ENCODE measurements around the gene ARL6.
"Not testable (repeated sequence)": the region's sequence is repeated elsewhere in the genome, so short reads cannot be mapped to it uniquely, and the experiment has no call there.

ARL6 gene

DNA sequence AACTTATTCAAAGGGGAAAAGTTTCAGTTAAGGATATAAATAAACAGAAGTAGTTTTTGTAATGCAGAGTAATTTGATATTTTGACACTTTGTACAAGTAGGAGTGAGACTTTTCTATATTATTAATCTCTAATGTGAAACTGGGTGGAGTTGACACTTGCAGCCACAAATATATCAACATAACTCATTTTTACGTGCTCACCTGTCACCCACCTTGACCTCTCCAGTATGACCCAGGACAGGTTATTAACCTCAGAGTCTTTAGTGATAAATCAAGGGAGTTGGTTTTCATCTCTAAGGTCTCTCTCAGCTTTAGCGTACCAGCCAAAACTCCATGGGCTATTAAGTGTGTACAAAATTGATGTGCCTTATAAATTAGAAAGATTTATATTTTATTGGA is 64.6 kb downstream of the ARL6 start:
- peaks cover 2% of the 10 kb centered on the region for H3K4me1 Mint-ChIP-seq (ENCODE audit: low read depth)
- H3K36me3 Mint-ChIP-seq (ENCODE audit: low read depth): peaks cover 2% of the 10 kb centered on the region
- peaks cover 12% of the 10 kb centered on the region for H3K27me3 Mint-ChIP-seq (ENCODE audit: low read depth)
- no peaks in the 10 kb centered on the region for H3K9me3 Mint-ChIP-seq
- no peak overlapping the region for H3K27ac Mint-ChIP-seq
- H3K4me3 Mint-ChIP-seq: no peak overlapping the region
- no peak for DNase-seq (ENCODE audit: low spot score)

DNA sequence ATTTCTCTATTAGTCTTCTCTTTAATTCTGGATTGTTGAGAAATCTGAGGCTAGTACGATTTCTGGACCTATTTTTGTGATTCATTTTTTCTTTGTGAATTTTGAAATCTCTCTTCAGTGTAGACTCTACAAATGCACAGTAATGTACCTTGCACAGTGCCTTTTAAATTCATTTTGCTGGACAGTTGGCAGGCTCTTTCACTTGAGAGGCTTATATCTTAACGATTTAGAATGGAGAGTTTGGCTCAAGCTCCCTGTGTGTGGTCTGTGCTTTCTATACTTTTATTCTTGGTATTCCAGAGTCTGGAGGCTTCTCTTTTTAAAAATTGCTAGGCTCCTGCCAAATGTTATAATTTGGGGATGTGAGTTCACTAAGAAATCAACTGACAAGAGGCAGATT is 66.1 kb downstream of the ARL6 start:
- Mint-ChIP-seq H3K4me1 (ENCODE audit: low read depth) (no peaks in the 10 kb centered on the region), H3K27me3 (ENCODE audit: low read depth) (peaks cover 3% of the 10 kb centered on the region), H3K36me3 (ENCODE audit: low read depth) (peaks cover 2% of the 10 kb centered on the region), H3K4me3 (no peak overlapping the region), H3K9me3 (no peaks in the 10 kb centered on the region), H3K27ac (no peak overlapping the region)
- DNase-seq (ENCODE audit: low spot score): no peak

DNA sequence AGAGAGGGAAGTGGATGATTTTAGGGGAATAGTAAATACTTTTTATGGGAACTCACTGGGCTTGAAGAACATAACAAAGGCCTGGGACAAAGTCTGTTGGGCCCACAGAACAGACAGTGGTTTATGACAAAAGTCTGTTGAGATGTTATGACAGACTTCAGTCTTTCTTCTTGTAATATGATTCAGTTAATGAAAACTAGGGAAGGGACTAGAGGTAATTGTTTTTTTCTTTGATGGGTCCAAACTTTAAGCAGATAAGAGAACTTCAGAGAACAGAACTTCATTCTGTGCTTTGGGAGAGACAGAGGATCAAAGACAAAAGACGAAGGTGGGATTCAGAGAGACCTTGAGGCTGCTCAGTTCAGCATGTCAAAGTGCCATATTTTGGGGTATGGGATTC is 66.6 kb downstream of the ARL6 start:
- H3K27me3 Mint-ChIP-seq (ENCODE audit: low read depth): peaks cover 3% of the 10 kb centered on the region
- no peak overlapping the region for H3K27ac Mint-ChIP-seq
- H3K4me3 Mint-ChIP-seq: no peak overlapping the region
- H3K9me3 Mint-ChIP-seq: no peaks in the 10 kb centered on the region
- peaks cover 2% of the 10 kb centered on the region for H3K36me3 Mint-ChIP-seq (ENCODE audit: low read depth)
- no peaks in the 10 kb centered on the region for H3K4me1 Mint-ChIP-seq (ENCODE audit: low read depth)
- no peak for DNase-seq (ENCODE audit: low spot score)

DNA sequence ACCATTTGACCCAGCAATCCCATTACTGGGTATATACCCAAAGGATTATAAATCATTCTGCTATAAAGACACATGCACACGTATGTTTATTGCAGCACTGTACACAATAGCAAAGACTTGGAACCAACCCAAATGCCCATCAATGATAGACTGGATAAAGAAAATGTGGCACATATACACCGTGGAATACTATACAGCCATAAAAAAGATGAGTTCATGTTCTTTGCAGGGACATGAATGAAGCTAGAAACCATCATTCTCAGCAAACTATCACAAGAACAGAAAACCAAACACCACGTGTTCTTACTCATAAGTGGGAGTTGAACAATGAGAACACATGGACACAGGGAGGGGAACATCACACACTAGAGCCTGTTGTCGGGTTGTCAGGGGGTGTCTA is 68.6 kb downstream of the ARL6 start:
- DNase-seq (ENCODE audit: low spot score); H3K27me3 Mint-ChIP-seq (ENCODE audit: low read depth); H3K9me3 Mint-ChIP-seq; H3K27ac Mint-ChIP-seq; H3K4me1 Mint-ChIP-seq (ENCODE audit: low read depth); H3K4me3 Mint-ChIP-seq; H3K36me3 Mint-ChIP-seq (ENCODE audit: low read depth): not testable (repeated sequence)

DNA sequence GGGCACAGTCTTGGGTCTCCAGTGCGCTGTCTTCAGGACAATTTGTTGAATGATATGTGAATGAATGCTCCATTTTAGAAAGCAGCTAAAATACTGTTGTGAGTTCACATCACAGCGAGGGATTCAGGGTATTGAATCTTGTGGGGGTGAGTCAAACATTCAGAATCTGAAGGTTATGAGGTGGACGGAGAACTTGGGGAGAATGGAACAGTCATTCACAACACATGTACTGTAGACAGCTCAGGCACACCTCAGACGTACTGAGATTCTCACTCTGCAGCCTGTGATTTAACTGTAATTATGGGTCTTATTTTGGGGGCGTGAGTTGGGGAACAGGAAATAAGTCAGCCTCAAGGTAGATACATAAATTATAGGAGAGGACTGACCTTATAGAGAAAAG is 71.2 kb downstream of the ARL6 start:
- H3K4me3 Mint-ChIP-seq: no peak overlapping the region
- H3K36me3 Mint-ChIP-seq (ENCODE audit: low read depth): peaks cover 2% of the 10 kb centered on the region
- no peak overlapping the region for H3K27ac Mint-ChIP-seq
- H3K9me3 Mint-ChIP-seq: no peaks in the 10 kb centered on the region
- DNase-seq (ENCODE audit: low spot score): no peak
- no peaks in the 10 kb centered on the region for H3K27me3 Mint-ChIP-seq (ENCODE audit: low read depth)
- H3K4me1 Mint-ChIP-seq (ENCODE audit: low read depth): no peaks in the 10 kb centered on the region

DNA sequence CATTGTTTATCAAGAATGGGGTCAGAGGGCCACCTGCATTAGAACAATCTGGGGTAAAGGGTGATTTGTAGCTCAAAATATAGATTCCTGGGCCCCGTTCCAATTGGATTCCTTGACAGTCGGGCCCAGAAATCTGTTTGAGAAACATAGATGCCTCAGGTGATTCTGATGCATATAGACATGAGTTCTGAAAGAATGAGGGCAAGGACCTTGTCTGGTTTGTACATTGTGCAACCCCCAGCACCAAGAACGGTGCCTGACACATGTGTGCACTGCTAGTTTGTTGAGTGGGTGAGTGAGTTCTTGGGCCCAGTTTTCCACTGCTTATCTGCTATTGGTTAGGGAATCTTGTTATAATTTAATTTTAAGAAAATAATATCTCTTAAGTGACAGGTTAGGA is 73.8 kb downstream of the ARL6 start:
- H3K36me3 Mint-ChIP-seq (ENCODE audit: low read depth): no peaks in the 10 kb centered on the region
- H3K9me3 Mint-ChIP-seq: no peaks in the 10 kb centered on the region
- H3K4me1 Mint-ChIP-seq (ENCODE audit: low read depth): no peaks in the 10 kb centered on the region
- no peak overlapping the region for H3K27ac Mint-ChIP-seq
- DNase-seq (ENCODE audit: low spot score): no peak
- H3K4me3 Mint-ChIP-seq: no peak overlapping the region
- H3K27me3 Mint-ChIP-seq (ENCODE audit: low read depth): no peaks in the 10 kb centered on the region

- no peaks in the 10 kb centered on the region for H3K4me1 Mint-ChIP-seq (ENCODE audit: low read depth)
- no peaks in the 10 kb centered on the region for H3K36me3 Mint-ChIP-seq (ENCODE audit: low read depth)
- no peak overlapping the region for H3K4me3 Mint-ChIP-seq
- H3K27me3 Mint-ChIP-seq (ENCODE audit: low read depth): no peaks in the 10 kb centered on the region
- H3K9me3 Mint-ChIP-seq: no peaks in the 10 kb centered on the region
- DNase-seq (ENCODE audit: low spot score): no peak
- H3K27ac Mint-ChIP-seq: no peak overlapping the region
Observed at GRCh38 chr3:97839944-97840343, 75.4 kb downstream of the ARL6 start.

GRCh38 chr3:97841304-97841703 is 76.7 kb downstream of the ARL6 start:
- Mint-ChIP-seq H3K9me3 (no peaks in the 10 kb centered on the region), H3K27ac (no peak overlapping the region), H3K4me1 (ENCODE audit: low read depth) (no peaks in the 10 kb centered on the region), H3K36me3 (ENCODE audit: low read depth) (peaks cover 2% of the 10 kb centered on the region), H3K27me3 (ENCODE audit: low read depth) (no peaks in the 10 kb centered on the region), H3K4me3 (no peak overlapping the region)
- DNase-seq (ENCODE audit: low spot score): no peak

- no peak for DNase-seq (ENCODE audit: low spot score)
- no peaks in the 10 kb centered on the region for H3K27me3 Mint-ChIP-seq (ENCODE audit: low read depth)
- peaks cover 2% of the 10 kb centered on the region for H3K36me3 Mint-ChIP-seq (ENCODE audit: low read depth)
- H3K9me3 Mint-ChIP-seq: no peaks in the 10 kb centered on the region
- H3K4me1 Mint-ChIP-seq (ENCODE audit: low read depth): no peaks in the 10 kb centered on the region
- H3K4me3 Mint-ChIP-seq: no peak overlapping the region
- H3K27ac Mint-ChIP-seq: no peak overlapping the region
Observed at GRCh38 chr3:97841956-97842355, 77.4 kb downstream of the ARL6 start.

DNA sequence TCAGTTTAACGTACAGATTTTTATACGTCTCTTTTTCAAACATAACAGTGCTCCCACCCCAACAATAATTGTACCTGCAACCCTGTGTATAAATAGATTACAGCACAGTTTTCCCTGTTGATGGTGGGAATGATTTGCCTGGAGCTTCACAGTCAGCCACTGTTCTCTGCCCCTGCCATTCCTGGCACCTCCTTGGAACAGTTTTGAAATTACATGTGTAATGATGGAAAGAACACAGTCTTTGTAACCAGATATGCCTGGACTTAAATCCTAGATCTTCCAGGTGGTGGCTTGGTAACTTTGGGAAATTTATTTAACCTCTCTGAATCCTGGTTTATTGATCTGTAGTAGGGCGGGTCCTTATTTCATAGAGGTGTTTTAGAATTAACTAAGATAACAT is 84.2 kb downstream of the ARL6 start:
- no peak overlapping the region for H3K4me3 Mint-ChIP-seq

More for the DNA sequence above, 84.2 kb downstream of the ARL6 start:
- Mint-ChIP-seq H3K4me1 (ENCODE audit: low read depth) (no peaks in the 10 kb centered on the region), H3K36me3 (ENCODE audit: low read depth) (peaks cover 2% of the 10 kb centered on the region), H3K9me3 (peaks cover 3% of the 10 kb centered on the region), H3K27me3 (ENCODE audit: low read depth) (no peaks in the 10 kb centered on the region), H3K27ac (no peak overlapping the region)
- DNase-seq (ENCODE audit: low spot score): no peak

Measured in T-helper 2 cell treated with Interferon-gamma antibody and Interleukin-4, amounts not matched to agents 5 μg/mL and 100 μg/mL, for 36 hours (primary cell).